Right lobe of liver (tissue), 4 donors: ENCODE measurements around the gene SEC14L1.

Source experiments
- CTCF ChIP-seq, 4 donors: fragments of 200-600 bp in 3 of 4; fragments of 450-650 bp in 1 of 4; IDR thresholded peaks; one replicate each; pipeline versions ENCODE4 v1.5.1 to v1.8.0; 2016 to 2022; ENCODE audit warnings: antibody characterized with exemption in 4 of 4, mild to moderate bottlenecking in 2 of 4
- POLR2A ChIP-seq: fragments of 450-650 bp; IDR thresholded peaks from one replicate; pipeline ENCODE4 v1.6.1; 2017; ENCODE audit warnings: antibody characterized with exemption, mild to moderate bottlenecking
- donor health status: DM: no; HTN: no; CAD: no.
- donor health status: DM: no; HTN: no; CAD: no.
- donor health status: DM: no; HTN: yes; CAD: no.

GRCh38 chr17:77234695-77235094 is 93.9 kb downstream of the SEC14L1 start:
- TF ChIP-seq CTCF (IDR thresholded peaks at IDR 0.05) = no peak
- no peak for TF ChIP-seq POLR2A
